T47D (cell line): ENCODE results near the gene CDS2.

Experiments used
- DNase-seq, 2 experiments: peaks; one replicate each; pipeline versions ENCODE4 v3.0.0 to v3.0.0-alpha.2; 2011 to 2012; ENCODE audit warnings: low read depth in 1 of 2, low spot score in 1 of 2
- JUND ChIP-seq: IDR thresholded peaks from 2 replicates; pipeline ENCODE4 v1.6.1; 2012; ENCODE audit warnings: low read depth
- in situ Hi-C: cut with HindIII; loops from 2 replicates; pipeline ENCODE4 v1.10.0; 2016; ENCODE audit warnings: low sequenced_read_pairs, low pct_unique_long_range_greater_than_20kb

The CDS2 gene

DNA sequence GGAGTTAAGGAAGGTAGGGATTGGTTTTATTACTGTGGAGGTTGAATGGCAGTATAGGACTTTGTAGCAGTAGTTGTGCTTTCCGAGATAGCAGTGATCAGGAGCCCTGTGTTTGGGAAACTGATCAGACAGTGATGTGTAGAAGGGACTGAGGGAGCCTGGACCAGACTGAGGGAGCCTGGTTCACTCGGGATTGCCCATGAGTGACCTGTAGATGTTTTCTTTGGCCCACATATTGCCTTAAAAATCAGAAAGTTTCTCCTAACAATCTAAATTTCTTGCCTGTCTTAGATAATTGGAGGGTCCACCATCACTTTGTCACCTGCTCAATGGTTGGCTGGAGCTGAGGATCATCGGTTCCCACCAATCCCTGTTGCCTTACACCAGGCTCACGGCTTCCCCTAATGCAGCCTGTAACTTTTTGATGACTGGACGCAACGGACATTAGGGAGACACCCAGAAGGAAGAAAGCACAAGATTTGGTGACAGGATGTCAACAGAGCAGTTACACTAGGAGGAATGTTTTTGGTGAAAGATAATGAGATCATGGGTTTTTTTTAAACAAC is 1.1 kb downstream of the CDS2 start:
- DNase-seq: no peak
- in situ Hi-C loops: no loop called here
- TF ChIP-seq JUND: no peak

DNA sequence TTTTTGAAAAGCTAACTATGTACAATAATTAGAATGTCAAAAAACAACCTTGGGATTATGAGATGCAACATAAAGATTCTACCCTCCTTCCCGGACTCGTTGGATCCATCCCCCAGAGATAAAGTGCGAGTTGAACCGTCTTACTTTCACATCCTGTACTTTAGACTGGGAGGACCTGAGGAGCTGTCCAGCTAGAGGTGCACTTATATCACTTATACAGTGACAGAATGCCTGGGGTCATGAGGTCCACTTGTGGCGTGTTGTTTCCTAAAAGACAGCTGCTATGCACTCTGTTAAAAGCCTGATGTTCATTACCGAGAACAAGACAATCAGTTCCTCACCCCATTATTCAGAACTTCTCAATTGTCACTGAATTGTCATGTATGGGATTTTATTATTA is 2.1 kb downstream of the CDS2 start:
- no peak for TF ChIP-seq JUND
- DNase-seq: no peak
- in situ Hi-C loops: no loop called here

DNA sequence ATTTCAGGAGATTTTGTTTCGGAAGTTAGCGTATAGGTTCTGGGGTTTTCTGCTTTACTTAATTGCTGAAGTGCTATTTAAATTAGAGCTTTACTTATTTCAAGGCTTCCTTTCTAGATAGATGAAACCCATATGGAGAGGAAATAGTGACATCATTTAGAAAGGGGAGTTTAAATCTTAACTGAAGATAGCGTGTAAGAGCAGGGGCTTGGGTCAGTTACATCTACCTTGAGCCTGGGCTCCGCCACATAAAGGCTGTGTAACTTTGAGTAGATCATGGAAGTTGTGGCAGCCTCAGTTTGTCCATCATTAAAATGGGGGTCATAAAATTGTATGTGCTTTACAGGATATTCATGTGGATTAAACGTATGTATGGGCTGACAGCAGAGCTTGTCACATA is 4.7 kb downstream of the CDS2 start:
- in situ Hi-C loops: no loop called here
- DNase-seq: no peak
- no peak for TF ChIP-seq JUND

DNA sequence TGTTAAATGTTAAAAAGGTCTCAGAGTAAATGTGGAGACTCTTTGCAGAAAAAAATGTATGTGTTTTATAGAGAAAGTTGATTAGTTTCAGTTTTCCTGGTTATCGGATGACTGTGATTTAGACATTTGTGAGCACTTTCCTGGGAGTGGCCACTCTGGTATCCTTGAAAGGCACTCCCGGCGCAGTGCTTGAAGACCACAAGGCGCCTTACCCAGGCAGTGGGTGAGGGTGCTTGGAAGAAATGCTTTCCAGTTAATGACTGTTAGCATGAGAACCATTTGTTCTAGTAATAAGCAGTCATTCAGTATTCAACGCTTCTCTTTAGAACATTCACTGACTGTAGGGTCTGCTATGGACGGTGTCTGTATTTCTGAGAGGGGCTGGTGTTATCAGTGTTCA is 7.2 kb downstream of the CDS2 start:
- TF ChIP-seq JUND: no peak
- in situ Hi-C loops: no loop called here
- no peak for DNase-seq

DNA sequence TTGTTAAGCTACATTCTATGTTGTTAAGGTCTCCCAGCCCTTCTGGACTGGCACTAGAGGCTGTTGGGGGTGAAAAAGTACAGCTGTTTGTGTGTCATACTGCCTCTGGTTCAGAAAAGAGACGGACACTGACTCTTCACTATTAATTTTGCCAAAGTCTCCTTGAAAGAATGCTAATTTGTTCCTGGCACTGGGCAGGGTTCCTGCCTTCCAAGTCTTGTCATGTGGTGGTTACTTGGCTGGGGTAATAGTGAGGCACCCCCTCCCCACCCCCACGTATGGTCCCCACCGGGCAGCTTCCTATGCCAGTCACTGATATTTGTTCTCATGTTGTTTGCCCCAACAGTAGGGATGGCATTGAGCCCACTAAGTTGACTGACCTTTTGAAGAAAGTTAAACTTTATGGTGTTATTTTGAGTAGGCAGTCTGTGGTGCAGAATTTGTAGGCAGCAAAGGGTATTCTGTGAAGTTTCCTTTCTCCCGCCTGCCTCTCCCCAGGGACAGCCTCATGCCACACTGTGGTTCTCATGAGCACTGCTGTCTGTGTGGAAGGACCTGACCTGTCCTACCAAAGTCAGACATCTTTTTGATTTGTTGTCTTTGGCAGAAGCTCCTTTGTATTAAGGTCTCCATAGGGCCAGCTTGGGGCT is 8.7 kb downstream of the CDS2 start:
- no peak for DNase-seq
- in situ Hi-C loops: no loop called here

DNA sequence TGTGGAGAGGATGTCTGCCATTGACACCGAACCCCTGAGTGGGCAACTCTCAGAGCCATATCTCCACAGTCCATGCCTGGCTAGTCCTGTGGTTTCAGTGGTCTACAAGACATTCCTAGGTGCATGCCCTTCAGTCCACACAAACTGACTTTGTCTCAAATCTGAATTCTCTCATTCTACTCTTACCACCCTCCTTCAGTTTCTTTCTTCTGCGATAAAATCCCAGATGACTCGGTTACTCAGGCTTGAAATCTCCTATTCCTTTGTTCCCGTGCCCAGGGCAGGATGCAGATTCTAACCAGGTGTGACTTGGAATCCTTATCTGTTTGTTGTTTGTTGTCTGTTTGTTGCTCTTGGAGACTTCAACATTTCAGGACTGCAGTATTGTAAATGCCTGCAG is 9.3 kb downstream of the CDS2 start:
- no peak for TF ChIP-seq JUND
- in situ Hi-C loops: no loop called here
- no peak for DNase-seq

More for the DNA sequence above, 8.7 kb downstream of the CDS2 start:
- no peak for TF ChIP-seq JUND

DNA sequence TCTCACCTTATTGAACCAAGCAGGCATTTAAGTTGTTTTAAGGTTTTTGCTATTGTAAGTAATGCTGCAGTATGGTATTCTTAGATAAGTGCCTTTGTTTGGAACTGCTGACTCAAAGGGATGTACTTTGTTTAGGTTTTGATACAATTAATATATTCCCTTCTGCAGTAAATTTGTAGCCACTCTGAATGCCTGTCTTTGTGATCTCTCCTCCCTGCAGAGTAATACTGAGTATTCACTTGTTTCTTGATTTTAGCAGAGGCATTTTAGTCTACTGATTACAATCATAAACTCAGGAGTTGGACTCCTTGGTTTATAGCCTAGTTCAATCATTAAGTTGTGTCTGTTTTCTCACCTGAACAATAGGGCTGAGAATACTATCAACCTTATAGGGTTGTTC is 13.4 kb downstream of the CDS2 start:
- in situ Hi-C loops: no loop called here
- no peak for TF ChIP-seq JUND
- no peak for DNase-seq

DNA sequence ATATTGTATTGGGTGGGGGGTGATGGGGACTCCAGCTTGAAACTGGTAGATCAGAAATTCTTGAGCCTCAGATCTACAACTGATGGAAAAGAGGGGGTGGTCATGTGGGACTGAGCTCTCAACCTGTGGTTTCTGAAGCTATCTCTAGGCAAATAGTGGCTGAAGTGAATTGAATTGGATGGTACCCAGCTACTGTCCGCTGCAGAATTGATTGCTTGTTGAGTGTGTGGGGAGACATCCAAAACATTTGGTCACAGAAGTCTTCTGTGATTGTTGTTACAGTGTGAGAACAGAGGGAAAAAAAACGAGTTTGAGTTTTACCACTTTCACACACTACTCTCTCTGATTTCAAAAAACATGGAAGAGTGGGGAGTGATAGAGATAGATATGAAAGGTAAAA is 14.8 kb downstream of the CDS2 start:
- no peak for TF ChIP-seq JUND
- no peak for DNase-seq
- in situ Hi-C loops: no loop called here

DNA sequence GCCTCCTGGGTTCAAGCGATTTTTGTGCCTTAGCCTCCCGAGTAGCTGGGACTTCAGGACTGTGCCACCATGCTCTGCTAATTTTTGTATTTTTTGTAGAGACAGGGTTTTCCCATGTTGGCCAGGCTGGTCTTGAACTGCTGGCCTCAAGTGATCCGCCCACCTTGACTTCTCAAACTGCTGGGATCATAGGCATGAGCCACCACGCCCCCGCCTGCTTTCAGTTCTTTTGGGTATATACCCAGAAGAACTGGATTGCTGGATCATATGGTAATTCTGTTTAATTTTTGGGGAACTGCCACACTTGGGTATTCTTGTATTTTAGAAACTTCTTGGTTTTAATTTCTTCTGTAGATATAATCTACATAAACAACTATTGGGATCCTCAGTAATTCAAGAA is 17.0 kb downstream of the CDS2 start:
- no peak for DNase-seq
- in situ Hi-C loops: no loop called here
- TF ChIP-seq JUND: no peak

DNA sequence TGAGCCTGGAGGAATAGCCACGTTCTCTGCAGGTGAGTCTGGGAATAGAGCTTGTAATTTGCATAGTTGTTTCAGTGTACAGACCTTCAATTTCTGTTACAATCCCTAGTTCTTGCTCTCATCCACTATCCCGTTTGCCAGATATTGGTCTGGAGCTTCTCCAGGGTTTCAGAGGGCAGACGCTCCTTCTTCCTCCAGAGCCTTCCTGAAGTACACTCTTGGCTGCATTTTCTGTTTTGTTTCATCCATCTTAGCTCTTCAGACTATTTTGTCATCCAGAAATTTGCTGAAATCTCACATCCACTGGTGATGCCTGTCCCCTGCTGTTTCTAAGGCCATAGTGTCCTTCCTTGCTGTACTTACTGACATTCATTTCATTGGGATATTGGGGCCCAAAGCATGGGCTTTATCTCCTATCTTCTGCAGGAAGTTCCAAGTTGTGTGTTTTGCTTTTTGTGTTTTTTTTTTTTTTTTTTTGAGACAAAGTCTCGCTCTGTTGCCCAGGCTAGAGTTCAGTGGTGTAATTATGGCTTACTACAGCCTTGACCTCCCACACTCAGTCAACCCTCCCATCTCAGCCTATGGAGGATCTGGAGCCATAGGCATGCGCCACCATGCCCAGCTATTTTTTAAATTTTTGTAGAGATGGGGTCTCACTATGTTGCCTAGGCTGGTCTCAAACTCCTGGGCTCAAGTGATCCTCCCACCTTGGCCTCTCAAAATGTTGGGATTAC is 18.7 kb downstream of the CDS2 start:
- TF ChIP-seq JUND: no peak
- no peak for DNase-seq
- in situ Hi-C loops: no loop called here

DNA sequence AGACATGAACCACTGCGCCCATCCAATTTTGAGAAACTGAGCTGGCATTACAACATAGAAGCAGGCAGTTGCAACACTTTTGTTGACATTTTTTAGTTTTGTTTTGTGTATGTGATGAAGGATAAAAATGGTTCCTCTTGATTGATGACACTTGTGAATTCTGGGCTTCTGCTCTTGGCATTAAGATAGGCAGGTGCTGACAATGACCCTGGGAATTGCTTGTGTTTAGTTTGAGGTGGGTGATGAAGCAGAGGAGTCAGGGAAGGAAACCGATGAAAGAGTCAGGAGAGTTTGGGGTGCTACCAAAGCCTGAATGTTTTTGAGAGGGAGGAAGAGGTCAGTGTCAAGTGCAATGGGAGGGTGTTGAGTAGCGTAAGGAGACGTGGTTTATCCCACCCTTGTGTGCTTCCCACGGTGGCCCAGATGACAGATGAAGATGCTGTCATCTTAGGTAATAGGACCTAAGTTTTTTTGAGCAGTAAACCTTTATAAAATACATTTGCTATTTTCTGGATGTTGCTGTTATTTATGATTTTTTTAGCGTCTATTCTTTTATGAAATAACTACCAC is 19.4 kb downstream of the CDS2 start:
- in situ Hi-C loops: no loop called here
- no peak for DNase-seq
- TF ChIP-seq JUND: no peak

DNA sequence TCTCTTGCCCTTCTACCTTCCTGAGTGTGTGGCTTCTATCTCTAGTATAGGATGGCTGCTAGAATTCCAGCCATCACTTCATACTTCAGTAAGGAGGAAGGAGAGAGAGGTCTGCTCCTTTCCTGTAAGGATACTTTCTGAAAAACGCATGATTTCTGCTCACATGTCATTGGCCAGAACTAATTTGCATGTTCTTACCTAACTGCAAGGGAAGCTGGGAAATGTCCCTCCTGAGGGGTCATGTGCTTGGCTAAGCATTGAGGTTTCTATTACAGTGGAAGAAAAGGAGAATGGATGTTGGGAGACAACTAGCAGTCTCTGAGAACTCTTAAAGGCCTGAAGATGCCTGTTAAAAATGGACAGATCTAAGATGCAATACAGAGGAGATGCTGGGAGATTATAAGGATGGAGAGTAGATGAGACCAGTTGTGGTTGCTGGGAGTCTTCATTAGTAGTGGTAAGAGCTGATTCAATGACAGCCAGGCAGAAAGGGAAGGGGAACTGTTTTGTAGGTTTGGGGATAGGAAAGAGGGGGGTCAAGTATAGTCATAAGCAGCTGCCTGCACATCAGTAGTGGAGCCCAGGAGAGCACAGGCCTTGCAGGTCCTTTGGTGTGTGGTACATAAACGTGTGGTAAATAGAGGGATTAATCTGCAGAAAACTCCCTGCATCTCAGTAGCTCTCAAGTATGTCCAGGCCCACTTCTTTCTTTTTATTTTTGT is 20.2 kb downstream of the CDS2 start:
- in situ Hi-C loops: no loop called here
- no peak for DNase-seq
- no peak for TF ChIP-seq JUND

DNA sequence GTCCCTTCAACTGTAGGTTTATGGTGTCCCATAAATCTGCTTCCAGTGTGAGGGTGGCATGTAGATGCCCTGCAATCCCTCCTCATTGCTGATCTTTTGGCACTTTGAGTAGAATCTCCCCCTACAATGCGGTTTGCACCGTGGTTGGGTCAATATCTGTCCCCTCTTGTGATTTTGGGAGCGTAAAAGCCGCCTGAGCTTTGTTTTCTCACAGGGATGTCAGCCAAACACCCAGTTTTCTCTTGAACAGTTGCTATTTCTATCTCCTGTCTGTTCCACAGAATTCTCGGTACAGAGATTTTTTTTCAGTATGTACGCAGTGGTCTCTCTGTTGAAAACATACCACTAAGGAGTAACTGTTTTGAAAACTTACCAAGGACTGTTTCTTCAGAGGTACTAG is 21.8 kb downstream of the CDS2 start:
- in situ Hi-C loops: no loop called here
- no peak for DNase-seq
- no peak for TF ChIP-seq JUND
